HL-60 (cell line): ENCODE results near the gene NPHP4.
"Not testable (repeated sequence)": the region's sequence is repeated elsewhere in the genome, so short reads cannot be mapped to it uniquely, and the experiment has no call there.

Experiments
- DNase-seq, 2 experiments: peaks; one replicate each; pipeline ENCODE4 v3.0.0-alpha.2; 2010 to 2020; ENCODE audit warnings: low read depth in 1 of 2, low spot score in 1 of 2
- H3K27ac ChIP-seq: fragments of 250-450 bp; sonication (Bioruptor Pico); replicated peaks from 2 replicates; pipeline ENCODE4 v1.5.1; 2020; ENCODE audit warnings: mild to moderate bottlenecking, moderate library complexity
- H3K27me3 ChIP-seq: fragments of 250-450 bp; sonication (Bioruptor Pico); 2 replicates; pipeline ENCODE4 v1.5.1; 2021; ENCODE audit warnings: mild to moderate bottlenecking, moderate library complexity; ENCODE audit not compliant: insufficient read depth, poor library complexity, severe bottlenecking
- H3K4me3 ChIP-seq: replicated peaks from 2 replicates; pipeline ENCODE4 v1.5.1; 2011; ENCODE audit warnings: mild to moderate bottlenecking, control low read depth, low read length; ENCODE audit not compliant: insufficient read depth
- GABPA ChIP-seq: IDR thresholded peaks from 2 replicates; pipeline ENCODE4 v1.6.1; 2012; ENCODE audit warnings: low read depth
- POLR2AphosphoS5 ChIP-seq: IDR thresholded peaks from 2 replicates; pipeline ENCODE4 v1.6.1; 2012; ENCODE audit warnings: low read depth
- SPI1 ChIP-seq: IDR thresholded peaks from 2 replicates; pipeline ENCODE4 v1.6.1; 2012; ENCODE audit warnings: low read depth, mild to moderate bottlenecking, borderline replicate concordance
- TF ChIP-seq, protein P1 (sequence below): IDR thresholded peaks from 2 replicates; pipeline ENCODE4 v1.6.1; 2012; ENCODE audit warnings: low read depth; ENCODE audit not compliant: insufficient replicate concordance
- TF ChIP-seq, protein P2 (sequence below): IDR thresholded peaks from one replicate; pipeline ENCODE4 v1.5.1; 2011; ENCODE audit warnings: low read length, control low read depth, inconsistent platforms; ENCODE audit not compliant: insufficient read depth

The NPHP4 gene

DNA sequence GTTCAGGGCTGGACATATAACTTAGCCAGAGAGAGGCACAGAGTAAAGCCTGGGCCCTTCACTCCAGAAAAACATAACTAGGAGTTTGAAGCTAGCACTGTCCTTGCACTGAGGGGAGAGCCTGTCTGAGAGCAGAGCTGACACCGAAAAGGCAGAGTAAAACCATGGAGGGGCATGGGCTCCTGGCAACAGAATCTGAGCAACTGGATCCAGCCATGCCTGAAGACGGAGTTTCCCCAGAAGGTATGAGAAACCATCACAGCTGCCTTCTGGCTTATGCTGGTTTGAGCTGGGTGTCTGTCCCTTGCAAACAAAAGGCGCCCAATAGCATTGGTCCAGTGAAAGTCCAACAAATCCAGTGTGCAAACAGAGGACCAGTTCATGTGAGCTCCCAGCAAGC lies 137.5 kb downstream of the NPHP4 start:
- Histone ChIP-seq H3K4me3 (no peak overlapping the region), H3K27me3 (no peaks in the 10 kb centered on the region), H3K27ac (no peak overlapping the region)
- no peak for DNase-seq
- no peak for TF ChIP-seq GABPA
- TF ChIP-seq, protein P1, sequence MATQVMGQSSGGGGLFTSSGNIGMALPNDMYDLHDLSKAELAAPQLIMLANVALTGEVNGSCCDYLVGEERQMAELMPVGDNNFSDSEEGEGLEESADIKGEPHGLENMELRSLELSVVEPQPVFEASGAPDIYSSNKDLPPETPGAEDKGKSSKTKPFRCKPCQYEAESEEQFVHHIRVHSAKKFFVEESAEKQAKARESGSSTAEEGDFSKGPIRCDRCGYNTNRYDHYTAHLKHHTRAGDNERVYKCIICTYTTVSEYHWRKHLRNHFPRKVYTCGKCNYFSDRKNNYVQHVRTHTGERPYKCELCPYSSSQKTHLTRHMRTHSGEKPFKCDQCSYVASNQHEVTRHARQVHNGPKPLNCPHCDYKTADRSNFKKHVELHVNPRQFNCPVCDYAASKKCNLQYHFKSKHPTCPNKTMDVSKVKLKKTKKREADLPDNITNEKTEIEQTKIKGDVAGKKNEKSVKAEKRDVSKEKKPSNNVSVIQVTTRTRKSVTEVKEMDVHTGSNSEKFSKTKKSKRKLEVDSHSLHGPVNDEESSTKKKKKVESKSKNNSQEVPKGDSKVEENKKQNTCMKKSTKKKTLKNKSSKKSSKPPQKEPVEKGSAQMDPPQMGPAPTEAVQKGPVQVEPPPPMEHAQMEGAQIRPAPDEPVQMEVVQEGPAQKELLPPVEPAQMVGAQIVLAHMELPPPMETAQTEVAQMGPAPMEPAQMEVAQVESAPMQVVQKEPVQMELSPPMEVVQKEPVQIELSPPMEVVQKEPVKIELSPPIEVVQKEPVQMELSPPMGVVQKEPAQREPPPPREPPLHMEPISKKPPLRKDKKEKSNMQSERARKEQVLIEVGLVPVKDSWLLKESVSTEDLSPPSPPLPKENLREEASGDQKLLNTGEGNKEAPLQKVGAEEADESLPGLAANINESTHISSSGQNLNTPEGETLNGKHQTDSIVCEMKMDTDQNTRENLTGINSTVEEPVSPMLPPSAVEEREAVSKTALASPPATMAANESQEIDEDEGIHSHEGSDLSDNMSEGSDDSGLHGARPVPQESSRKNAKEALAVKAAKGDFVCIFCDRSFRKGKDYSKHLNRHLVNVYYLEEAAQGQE, result no peak
- no peak for TF ChIP-seq SPI1
- no peak for TF ChIP-seq POLR2AphosphoS5
- TF ChIP-seq, protein P2, sequence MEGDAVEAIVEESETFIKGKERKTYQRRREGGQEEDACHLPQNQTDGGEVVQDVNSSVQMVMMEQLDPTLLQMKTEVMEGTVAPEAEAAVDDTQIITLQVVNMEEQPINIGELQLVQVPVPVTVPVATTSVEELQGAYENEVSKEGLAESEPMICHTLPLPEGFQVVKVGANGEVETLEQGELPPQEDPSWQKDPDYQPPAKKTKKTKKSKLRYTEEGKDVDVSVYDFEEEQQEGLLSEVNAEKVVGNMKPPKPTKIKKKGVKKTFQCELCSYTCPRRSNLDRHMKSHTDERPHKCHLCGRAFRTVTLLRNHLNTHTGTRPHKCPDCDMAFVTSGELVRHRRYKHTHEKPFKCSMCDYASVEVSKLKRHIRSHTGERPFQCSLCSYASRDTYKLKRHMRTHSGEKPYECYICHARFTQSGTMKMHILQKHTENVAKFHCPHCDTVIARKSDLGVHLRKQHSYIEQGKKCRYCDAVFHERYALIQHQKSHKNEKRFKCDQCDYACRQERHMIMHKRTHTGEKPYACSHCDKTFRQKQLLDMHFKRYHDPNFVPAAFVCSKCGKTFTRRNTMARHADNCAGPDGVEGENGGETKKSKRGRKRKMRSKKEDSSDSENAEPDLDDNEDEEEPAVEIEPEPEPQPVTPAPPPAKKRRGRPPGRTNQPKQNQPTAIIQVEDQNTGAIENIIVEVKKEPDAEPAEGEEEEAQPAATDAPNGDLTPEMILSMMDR, result no peak

DNA sequence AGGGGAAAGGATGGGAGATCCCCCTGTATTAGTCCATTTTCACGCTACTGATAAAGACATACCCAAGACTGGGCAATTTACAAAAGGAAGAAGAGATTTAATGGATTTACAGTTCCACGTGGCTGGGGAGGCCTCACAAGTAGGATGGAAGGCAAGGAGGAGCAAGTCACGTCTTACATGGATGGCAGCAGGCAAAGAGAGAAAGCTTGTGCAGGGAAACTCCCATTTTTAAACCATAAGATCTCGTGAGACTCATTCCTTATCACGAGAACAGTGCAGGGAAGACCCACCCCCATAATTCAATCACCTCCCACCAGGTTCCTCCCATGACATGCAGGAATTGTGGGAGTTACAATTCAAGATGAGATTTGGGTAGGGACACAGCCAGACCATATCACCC lies 138.4 kb downstream of the NPHP4 start:
- H3K4me3 ChIP-seq, DNase-seq, H3K27me3 ChIP-seq, H3K27ac ChIP-seq: not testable (repeated sequence)

DNA sequence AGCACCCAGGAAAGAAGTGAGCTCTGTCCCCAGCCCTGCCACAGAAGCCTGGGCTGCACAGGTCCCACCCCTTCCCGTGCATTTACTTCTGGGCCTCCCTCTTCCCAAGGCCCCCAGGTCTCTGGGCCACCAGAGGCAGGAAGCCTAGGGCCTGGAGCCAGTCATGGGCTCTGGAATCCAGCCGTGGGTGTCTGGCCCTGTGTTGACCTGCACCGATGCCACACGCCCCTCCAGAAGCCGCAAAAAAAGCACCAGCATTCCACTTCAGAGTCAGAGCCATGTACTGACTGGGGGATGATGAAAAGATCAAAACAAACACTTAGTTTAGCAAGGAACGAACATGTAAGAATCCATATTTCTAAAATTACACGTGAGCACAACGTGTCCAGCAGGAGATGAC lies 141.7 kb downstream of the NPHP4 start:
- Histone ChIP-seq H3K4me3 (no peak overlapping the region), H3K27me3 (no peaks in the 10 kb centered on the region), H3K27ac (no peak overlapping the region)
- DNase-seq, result no peak
- TF ChIP-seq GABPA (no peak), SPI1 (no peak), POLR2AphosphoS5 (no peak)
- TF ChIP-seq, protein P2, result no peak
- TF ChIP-seq, protein P1, result no peak

DNA sequence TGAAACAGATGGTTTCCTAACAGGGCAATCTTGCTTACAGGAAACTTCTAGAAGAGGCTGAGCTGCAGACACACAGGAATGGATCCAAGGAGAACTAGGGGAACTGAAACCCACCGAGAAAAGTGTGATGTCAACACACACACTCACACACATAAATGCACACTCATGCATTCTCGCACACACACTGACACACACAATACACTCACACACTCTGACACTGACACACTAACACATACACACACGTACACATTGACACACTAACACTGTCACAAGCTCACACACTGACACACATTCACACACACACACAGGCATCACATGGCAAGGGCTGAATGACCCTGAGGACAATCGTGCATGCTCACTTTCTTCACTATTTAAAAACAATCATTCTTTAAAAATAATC lies 142.7 kb downstream of the NPHP4 start:
- Histone ChIP-seq H3K27ac (no peak overlapping the region), H3K4me3 (no peak overlapping the region), H3K27me3 (no peaks in the 10 kb centered on the region)
- TF ChIP-seq, protein P2, result no peak
- no peak for TF ChIP-seq POLR2AphosphoS5
- TF ChIP-seq, protein P1, result no peak
- TF ChIP-seq SPI1, result no peak
- TF ChIP-seq GABPA, result no peak
- no peak for DNase-seq
